NCI-H2081 (cell line): ENCODE data around the gene CKB.
"Not testable (repeated sequence)": the region's sequence is repeated elsewhere in the genome, so short reads cannot be mapped to it uniquely, and the experiment has no call there.

Source experiments
- DNase-seq, 2 experiments: peaks; one replicate each; lab custom pipeline; 2025; lab: John Stamatoyannopoulos, UW

The CKB gene

GRCh38 chr14:103526247-103526913 lies 3.8 kb upstream of the CKB start:
- no peak for DNase-seq

GRCh38 chr14:103525430-103526246 lies 3.0 kb upstream of the CKB start:
- DNase-seq: not testable (repeated sequence)

- peak in 1 of 2 experiments; percentile 14 for DNase-seq
Measured at GRCh38 chr14:103524002-103524935, 1.6 kb upstream of the CKB start.

- no peak for DNase-seq
Measured at GRCh38 chr14:103523575-103523954, 935 bp upstream of the CKB start.

GRCh38 chr14:103521951-103522563 lies 573 bp downstream of the CKB start:
- DNase-seq: peak; percentile 31 to 45

GRCh38 chr14:103521438-103521950 lies 1.1 kb downstream of the CKB start:
- peak in 1 of 2 experiments; percentile 44 for DNase-seq

GRCh38 chr14:103520657-103521437 lies 1.8 kb downstream of the CKB start:
- peak; percentile 86 to 91 for DNase-seq

GRCh38 chr14:103520269-103520656 lies 2.4 kb downstream of the CKB start:
- DNase-seq: no peak

- DNase-seq: no peak
Measured at GRCh38 chr14:103519837-103520212, 2.8 kb downstream of the CKB start.

- DNase-seq: no peak
Measured at GRCh38 chr14:103519043-103519836, 3.4 kb downstream of the CKB start.

- DNase-seq: peak; percentile 52 to 58
Measured at GRCh38 chr14:103518422-103519042, 4.1 kb downstream of the CKB start.

GRCh38 chr14:103517721-103518421 lies 4.8 kb downstream of the CKB start:
- DNase-seq: no peak

- DNase-seq: no peak
Measured at GRCh38 chr14:103517174-103517566, 5.5 kb downstream of the CKB start.

- no peak for DNase-seq
Measured at GRCh38 chr14:103516426-103517173, 6.0 kb downstream of the CKB start.

GRCh38 chr14:103514596-103515421 lies 7.8 kb downstream of the CKB start:
- no peak for DNase-seq

- DNase-seq: peak in 1 of 2 experiments; percentile 57
Measured at GRCh38 chr14:103512701-103513611, 9.7 kb downstream of the CKB start.
